Glutamatergic neuron (in vitro differentiated cells): ENCODE measurements around the gene USP30. TPM values are rescaled to one million over a fixed set of nuclear protein-coding genes. Genes with fewer than 3 reads are reported as not detected.

Experiments used
- DNase-seq: peaks from one replicate; pipeline ENCODE4 v3.0.0; 2022
- H3K27ac Mint-ChIP-seq: one replicate; pipeline ENCODE4 v1.8.0; 2020; ENCODE audit warnings: mild to moderate bottlenecking, mixed read lengths, inconsistent platforms; ENCODE audit not compliant: unreplicated experiment
- H3K27me3 Mint-ChIP-seq: one replicate; pipeline ENCODE4 v1.8.0; 2020; ENCODE audit warnings: mild to moderate bottlenecking, moderate library complexity, mixed read lengths, inconsistent platforms; ENCODE audit not compliant: unreplicated experiment
- H3K36me3 Mint-ChIP-seq: one replicate; pipeline ENCODE4 v1.8.0; 2020; ENCODE audit warnings: mild to moderate bottlenecking, mixed read lengths, inconsistent platforms; ENCODE audit not compliant: unreplicated experiment
- H3K4me1 Mint-ChIP-seq: one replicate; pipeline ENCODE4 v1.8.0; 2020; ENCODE audit warnings: mild to moderate bottlenecking, low read depth, mixed read lengths, inconsistent platforms; ENCODE audit not compliant: unreplicated experiment
- H3K4me3 Mint-ChIP-seq: one replicate; pipeline ENCODE4 v1.8.0; 2020; ENCODE audit warnings: mild to moderate bottlenecking, mixed read lengths, inconsistent platforms; ENCODE audit not compliant: unreplicated experiment
- H3K9me3 Mint-ChIP-seq: one replicate; pipeline ENCODE4 v1.8.0; 2020; ENCODE audit warnings: mild to moderate bottlenecking, moderate library complexity, mixed read lengths, inconsistent platforms; ENCODE audit not compliant: unreplicated experiment
- CTCF ChIP-seq: fragments of 200-600 bp; sonication (generic); IDR thresholded peaks from one replicate; pipeline ENCODE4 v1.5.0; 2021; ENCODE audit not compliant: partially characterized antibody, unreplicated experiment
- total RNA-seq: library from RNA; stranded (reverse); fragmentation: NEBNext Ultra II Directional; extraction: Animal tissue kit (Norgen Biotek cat#: 25700); gene quantifications from one replicate; pipeline ENCODE4 v1.2.1, GENCODE V29; 2021; ENCODE audit not compliant: unreplicated experiment

Gene USP30
- total RNA-seq, 1 donor from 2014 or later = 14.4 TPM

DNA sequence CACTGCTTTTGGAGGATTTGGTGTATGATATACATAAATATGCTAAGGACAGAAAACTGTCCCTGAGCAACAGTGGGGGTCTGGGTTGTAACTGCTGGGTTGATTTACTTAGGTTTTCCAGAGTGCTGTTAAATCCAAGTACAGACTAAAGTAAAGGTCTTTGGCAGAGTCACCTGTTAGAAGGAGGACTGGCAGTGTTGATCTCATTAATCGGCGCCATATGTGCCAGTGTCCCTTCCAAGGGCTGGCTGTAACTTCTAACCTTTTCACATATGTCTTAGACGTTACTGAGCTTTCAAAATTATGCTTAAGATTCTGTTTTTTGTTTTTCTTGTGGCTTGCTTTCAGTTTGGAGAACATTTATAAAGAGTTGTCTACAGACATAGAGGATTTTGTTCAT, 50.1 kb downstream of the USP30 start:
- H3K36me3 Mint-ChIP-seq = no peaks in the 10 kb centered on the region

DNA sequence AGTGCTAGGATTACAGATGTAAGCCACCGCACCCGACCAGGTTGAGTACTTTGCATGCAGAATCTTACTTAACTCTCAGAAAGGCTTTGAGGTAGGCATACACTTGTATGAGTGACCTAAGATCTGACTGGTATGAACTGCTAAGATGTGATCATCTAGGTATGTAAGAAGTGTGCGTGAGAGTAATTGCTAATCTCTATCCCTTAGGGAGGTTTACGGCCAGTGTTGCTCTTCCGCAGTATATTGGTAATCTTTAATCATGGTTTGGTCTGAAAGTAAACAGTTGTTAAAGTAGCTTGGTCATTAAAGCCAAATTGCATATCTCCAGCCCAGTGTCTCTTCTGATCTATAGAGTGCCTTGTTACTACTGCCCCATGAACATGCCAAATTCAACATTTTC, 52.8 kb downstream of the USP30 start:
- Mint-ChIP-seq H3K9me3 (no peaks in the 10 kb centered on the region), H3K27ac (no peak overlapping the region), H3K4me3 (no peak overlapping the region), H3K27me3 (peaks cover 2% of the 10 kb centered on the region), H3K4me1 (peaks cover 6% of the 10 kb centered on the region), H3K36me3 (no peaks in the 10 kb centered on the region)
- DNase-seq = no peak
- TF ChIP-seq CTCF = no peak

More for the DNA sequence above, 50.1 kb downstream of the USP30 start:
- H3K9me3 Mint-ChIP-seq = no peaks in the 10 kb centered on the region
- no peak for TF ChIP-seq CTCF
- peaks cover 2% of the 10 kb centered on the region for H3K27me3 Mint-ChIP-seq
- H3K4me3 Mint-ChIP-seq = no peak overlapping the region
- no peak for DNase-seq
- H3K4me1 Mint-ChIP-seq = peaks cover 17% of the 10 kb centered on the region
- no peak overlapping the region for H3K27ac Mint-ChIP-seq

DNA sequence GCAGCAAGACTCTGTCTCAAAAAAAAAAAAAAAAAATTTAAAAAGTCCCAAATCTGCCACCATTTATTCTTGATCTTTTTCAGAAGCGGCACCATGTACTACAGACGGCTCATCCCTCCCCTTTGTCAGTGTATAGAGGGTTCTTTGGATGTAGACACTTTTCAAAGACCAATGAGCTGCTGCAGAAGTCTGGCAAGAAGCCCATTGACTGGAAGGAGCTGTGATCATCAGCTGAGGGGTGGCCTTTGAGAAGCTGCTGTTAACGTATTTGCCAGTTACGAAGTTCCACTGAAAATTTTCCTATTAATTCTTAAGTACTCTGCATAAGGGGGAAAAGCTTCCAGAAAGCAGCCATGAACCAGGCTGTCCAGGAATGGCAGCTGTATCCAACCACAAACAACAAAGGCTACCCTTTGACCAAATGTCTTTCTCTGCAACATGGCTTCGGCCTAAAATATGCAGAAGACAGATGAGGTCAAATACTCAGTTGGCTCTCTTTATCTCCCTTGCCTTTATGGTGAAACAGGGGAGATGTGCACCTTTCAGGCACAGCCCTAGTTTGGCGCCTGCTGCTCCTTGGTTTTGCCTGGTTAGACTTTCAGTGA, 57.5 kb downstream of the USP30 start:
- no peak for DNase-seq
- H3K9me3 Mint-ChIP-seq = peaks cover 1% of the 10 kb centered on the region
- no peak overlapping the region for H3K4me3 Mint-ChIP-seq
- TF ChIP-seq CTCF = no peak
- H3K36me3 Mint-ChIP-seq = no peaks in the 10 kb centered on the region
- peaks cover 7% of the 10 kb centered on the region for H3K4me1 Mint-ChIP-seq
- peak overlapping the region; percentile 67 for H3K27ac Mint-ChIP-seq
- H3K27me3 Mint-ChIP-seq = peaks cover 3% of the 10 kb centered on the region

GRCh38 chr12:109110988-109111495, 58.7 kb downstream of the USP30 start:
- Mint-ChIP-seq H3K4me3 (peak overlapping the region; percentile 58), H3K27ac (peak overlapping the region; percentile 72)
- TF ChIP-seq CTCF = no peak

GRCh38 chr12:109112720-109113465, 60.5 kb downstream of the USP30 start:
- TF ChIP-seq CTCF = no peak
- DNase-seq = no peak
- Mint-ChIP-seq H3K4me3 (no peak overlapping the region), H3K4me1 (peaks cover 14% of the 10 kb centered on the region), H3K27ac (no peak overlapping the region), H3K9me3 (peaks cover 2% of the 10 kb centered on the region), H3K36me3 (no peaks in the 10 kb centered on the region), H3K27me3 (peaks cover 3% of the 10 kb centered on the region)

More at GRCh38 chr12:109110988-109111495, 58.7 kb downstream of the USP30 start:
- Mint-ChIP-seq H3K27me3 (peaks cover 3% of the 10 kb centered on the region), H3K4me1 (peaks cover 10% of the 10 kb centered on the region), H3K36me3 (no peaks in the 10 kb centered on the region), H3K9me3 (peaks cover 2% of the 10 kb centered on the region)
- peak; percentile 79 for DNase-seq
